ENCODE data around the gene NUCB1. TPM values are rescaled to one million over a fixed set of nuclear protein-coding genes. Genes with fewer than 3 reads are reported as not detected.
"Not testable (repeated sequence)": the region's sequence is repeated elsewhere in the genome, so short reads cannot be mapped to it uniquely, and the experiment has no call there.

Gene NUCB1
- total RNA-seq, 1 donor from 2014 or later = 246 TPM

DNA sequence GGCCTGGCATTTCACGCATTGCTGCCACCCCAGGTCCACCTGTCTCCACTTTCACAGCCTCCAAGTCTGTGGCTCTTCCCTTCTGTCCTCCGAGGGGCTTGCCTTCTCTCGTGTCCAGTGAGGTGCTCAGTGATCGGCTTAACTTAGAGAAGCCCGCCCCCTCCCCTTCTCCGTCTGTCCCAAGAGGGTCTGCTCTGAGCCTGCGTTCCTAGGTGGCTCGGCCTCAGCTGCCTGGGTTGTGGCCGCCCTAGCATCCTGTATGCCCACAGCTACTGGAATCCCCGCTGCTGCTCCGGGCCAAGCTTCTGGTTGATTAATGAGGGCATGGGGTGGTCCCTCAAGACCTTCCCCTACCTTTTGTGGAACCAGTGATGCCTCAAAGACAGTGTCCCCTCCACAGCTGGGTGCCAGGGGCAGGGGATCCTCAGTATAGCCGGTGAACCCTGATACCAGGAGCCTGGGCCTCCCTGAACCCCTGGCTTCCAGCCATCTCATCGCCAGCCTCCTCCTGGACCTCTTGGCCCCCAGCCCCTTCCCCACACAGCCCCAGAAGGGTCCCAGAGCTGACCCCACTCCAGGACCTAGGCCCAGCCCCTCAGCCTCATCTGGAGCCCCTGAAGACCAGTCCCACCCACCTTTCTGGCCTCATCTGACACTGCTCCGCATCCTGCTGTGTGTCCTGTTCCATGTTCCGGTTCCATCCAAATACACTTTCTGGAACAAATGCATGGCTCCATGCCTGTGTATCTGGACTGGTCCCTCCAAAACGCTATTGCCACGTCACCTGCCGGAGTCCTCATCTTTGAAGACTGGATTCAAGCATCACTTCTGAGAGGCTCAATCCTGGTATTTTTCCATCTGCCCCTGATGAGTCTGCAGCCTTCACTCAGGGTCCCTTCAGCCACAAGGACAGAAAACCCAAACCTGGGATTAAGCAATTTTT, 22.7 kb downstream of the NUCB1 start:
- intact Hi-C loops (cut with DNase I) = no loop called here
- no peak for DNase-seq (ENCODE audit: missing footprints)
- ATAC-seq = peak; percentile 8

DNA sequence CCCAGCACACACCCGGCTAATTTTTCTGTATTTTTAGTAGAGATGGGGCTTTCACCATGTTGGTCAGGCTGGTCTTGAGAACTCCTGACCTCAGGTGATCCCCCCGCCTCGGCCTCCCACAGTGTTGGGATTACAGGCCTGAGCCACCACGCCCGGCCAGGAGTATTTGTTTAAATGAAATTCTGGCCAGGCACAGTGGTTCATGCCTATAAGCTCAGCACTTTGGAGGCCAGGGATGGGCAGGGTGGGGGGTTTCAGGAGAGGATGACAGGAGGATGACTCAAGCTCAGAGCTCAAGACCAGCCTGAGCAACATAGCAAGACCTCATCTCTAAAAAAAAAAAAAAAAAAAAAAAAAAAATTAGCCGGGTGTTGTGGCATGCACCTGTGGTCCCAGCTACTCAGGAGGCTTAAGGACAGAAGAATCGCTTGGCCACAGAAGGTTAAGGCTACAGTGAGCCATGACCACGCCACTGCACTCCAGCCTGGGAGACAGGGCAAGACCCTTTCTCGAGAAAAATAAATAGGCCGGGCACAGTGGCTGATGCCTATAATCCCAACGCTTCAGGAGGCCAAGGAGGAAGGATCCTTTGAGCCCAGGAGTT, 25.2 kb downstream of the NUCB1 start:
- intact Hi-C loops (cut with DNase I) = no loop called here
- DNase-seq (ENCODE audit: missing footprints) (no peak), ATAC-seq (no peak)

DNA sequence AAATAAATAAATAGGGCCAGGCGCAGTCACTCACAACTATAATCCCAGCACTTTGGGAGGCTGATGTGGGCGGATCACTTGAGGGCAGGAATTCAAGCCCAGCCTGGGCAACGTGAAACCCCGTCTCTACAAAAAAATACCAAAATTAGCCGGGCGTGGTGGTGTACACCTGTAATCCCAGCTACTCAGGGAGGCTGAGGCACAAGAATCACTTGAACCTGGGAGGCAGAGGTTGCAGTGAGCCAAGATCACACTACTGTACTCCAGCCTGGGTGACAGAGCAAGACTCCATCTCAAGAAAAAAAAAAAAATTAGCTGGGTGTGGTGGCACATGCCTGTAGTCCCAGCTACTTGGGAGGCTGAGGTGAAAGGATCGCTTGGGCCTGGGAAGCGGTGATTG, 25.8 kb downstream of the NUCB1 start:
- intact Hi-C loops (cut with DNase I); DNase-seq (ENCODE audit: missing footprints); ATAC-seq: not testable (repeated sequence)

DNA sequence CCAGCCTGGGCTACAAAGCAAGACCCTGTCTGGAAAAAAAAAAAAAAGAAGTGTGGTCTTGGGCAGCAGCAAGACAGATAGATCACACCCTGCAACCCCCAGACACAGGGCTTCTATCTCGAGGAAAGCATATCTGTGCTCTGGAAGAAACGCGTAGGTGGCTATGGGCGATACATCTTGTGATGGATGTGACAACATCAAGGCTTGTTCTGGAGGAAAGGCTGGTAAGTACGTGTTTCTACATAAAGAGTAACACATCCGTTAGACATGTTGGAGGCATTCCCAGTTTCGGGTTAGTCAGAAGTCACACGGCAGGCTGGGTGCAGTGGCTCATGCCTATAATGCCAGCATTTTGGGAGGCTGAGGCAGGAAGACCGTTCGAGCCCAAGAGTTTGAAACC, 26.8 kb downstream of the NUCB1 start:
- intact Hi-C loops (cut with DNase I) = no loop called here
- no peak for ATAC-seq
- no peak for DNase-seq (ENCODE audit: missing footprints)

DNA sequence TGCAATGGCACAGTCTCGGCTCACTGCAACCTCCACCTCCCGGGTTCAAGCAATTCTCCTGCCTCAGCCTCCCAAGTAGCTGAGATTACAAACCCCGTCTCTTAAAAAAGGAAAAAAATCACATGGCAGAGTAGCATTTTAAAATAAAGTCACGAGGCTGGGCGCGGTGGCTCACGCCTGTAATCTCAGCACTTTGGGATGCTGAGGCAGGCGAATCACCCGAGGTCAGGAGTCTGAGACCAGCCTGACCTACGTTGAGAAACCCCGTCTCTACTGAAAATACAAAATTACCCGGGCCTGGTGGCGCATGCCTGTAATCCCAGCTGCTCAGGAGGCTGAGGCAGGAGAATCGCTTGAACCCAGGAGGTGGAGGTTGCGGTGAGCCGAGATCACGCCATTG, 27.6 kb downstream of the NUCB1 start:
- DNase-seq (ENCODE audit: missing footprints); intact Hi-C loops (cut with DNase I); ATAC-seq: not testable (repeated sequence)

DNA sequence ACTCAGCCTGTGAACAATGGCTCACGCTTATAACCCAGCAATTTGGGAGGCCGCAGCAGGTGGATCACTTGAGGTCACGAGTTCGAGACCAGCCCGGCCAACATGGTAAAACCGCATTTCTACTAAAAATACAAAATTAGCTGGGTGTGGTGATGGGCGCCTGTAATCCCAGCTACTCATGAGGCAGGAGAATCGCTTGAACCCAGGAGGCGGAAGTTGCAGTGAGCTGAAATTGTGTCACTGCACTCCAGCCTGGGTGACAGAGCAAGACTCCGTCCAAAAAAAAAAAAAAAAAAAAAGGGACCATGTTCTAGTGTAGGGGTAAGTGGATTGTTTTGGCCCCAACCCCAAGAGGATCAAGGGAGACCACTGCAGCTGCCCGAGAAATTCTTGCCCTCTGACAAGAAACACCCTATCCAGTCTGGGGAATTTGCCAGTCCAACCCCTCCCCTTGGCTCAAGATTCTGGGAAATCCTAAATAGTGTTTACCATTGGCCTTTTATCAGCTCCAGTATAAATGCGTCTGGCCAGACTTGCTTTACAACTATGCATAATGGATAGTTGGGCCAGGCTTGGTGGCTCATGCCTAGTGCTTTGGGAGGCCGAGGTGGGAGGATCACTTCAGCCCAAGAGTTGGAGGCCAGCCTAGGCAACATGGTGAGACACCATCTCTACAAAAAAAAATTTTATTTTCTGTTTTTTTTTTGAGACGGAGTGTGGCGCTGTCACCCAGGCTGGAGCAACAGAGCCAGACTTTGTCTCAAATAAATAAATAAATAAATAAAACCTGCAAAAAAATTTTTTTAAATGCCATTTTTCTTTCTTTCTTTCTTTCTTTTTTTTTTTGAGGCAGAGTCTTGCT, 28.3 kb downstream of the NUCB1 start:
- DNase-seq (ENCODE audit: missing footprints) (no peak), ATAC-seq (no peak)
- intact Hi-C loops (cut with DNase I) = no loop called here

DNA sequence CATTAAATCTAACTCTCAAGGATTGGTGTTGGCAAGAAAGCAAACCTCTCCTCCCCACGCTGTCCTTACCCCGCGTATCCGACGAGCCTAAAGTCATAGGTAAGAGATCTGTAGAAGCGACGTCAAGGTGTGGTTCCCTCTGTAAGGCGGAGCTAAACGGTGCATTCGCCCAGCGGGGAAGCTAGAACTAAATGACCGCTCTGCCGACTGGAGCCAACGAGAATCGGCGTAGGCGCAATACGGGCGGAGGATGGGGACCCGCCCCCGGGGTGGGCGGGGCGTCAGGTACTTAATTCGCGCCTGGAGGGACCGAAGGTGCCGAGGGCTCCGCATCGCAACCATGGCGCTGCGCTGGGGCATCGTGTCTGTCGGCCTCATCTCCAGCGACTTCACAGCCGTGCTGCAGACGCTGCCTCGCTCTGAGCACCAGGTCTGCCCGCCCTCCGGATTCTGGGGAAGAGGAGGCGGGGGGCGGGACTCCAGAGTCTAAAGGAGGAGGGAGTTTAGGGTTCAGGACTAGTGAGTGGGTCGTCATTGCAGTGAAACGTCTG, 33.3 kb downstream of the NUCB1 start, which contains the start of gene DHDH:
DHDH (plus strand) TSS at position 318 of the 551 bp plus-strand sequence; CDS start at position 341, 23 bp downstream.
- ATAC-seq = peak; percentile 81
- DNase-seq (ENCODE audit: missing footprints) = peak; percentile 80
- intact Hi-C loops (cut with DNase I) = no loop called here

DNA sequence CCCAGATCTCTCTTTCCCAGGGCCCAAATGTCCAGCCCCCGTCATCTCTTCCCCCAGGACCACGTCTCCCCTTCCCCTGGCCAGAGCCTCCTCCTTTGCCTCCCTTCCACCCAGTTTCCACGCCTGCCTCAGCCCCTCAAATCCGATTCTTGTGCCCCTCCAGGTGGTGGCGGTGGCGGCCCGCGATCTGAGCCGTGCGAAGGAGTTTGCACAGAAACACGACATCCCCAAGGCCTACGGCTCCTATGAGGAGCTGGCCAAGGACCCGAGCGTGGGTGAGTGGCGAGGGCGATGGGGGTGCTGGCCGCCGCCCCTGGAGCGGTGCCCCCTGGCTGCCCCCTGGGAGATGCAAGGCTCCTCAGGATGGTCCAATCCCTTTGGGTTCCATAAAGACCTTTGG, 34.7 kb downstream of the NUCB1 start:
- intact Hi-C loops (cut with DNase I) = no loop called here
- ATAC-seq (no peak), DNase-seq (ENCODE audit: missing footprints) (no peak)

DNA sequence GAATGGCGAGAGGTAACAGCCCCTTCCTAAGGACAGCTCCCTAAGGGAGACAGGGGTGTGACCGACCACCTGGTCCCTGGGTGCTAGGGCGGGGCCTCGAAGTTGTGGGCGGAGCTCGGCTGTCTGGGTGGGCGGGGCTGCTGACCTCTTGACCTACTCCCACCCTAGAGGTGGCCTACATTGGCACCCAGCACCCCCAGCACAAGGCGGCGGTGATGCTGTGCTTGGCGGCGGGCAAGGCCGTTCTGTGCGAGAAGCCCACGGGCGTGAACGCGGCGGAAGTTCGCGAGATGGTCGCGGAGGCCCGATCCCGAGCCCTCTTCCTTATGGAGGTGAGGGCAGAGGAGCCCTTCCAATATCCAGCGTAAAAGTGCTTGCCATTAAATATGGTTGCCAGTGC, 35.8 kb downstream of the NUCB1 start:
- no peak for DNase-seq (ENCODE audit: missing footprints)
- no peak for ATAC-seq
- intact Hi-C loops (cut with DNase I) = no loop called here

DNA sequence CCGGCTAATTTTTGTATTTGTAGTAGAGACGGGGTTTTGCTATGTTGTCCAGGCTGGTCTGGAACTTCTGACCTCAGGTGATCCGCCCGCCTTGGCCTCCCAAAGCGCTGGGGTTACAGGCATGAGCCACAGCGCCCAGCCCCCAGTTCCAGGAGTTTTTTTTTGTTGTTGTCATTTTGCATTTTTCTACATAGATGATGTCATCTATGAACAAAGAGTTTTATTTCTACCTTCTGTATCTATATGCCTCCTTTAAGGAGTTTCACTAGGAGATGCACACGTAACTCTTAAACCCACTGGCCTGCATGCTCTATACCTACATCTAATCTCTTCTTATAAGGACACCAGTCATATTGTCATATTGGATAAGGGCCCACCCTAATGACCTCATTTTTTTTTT, 38.1 kb downstream of the NUCB1 start:
- intact Hi-C loops (cut with DNase I) = no loop called here
- DNase-seq (ENCODE audit: missing footprints) = no peak
- ATAC-seq = no peak

DNA sequence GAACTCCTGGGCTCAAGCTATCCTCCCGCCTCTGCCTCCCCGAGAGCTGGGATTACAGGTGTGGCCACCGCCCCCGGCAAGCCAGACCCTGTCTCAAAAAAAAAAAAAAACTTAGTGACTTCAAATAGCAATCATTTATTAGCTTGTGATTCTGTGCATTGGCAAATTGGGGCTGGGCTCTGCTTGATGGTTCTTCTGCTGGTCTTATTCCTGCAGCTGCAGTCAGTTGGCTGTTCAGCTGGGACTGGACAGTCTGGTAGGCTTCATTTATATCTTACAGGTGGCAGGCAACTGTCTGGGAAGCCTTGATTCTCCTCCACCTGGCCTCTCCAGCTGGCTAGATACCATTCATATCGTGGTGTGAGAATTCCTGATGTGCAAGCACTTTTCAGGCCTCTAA, 40.8 kb downstream of the NUCB1 start:
- ATAC-seq = no peak
- intact Hi-C loops (cut with DNase I) = no loop called here
- no peak for DNase-seq (ENCODE audit: missing footprints)

DNA sequence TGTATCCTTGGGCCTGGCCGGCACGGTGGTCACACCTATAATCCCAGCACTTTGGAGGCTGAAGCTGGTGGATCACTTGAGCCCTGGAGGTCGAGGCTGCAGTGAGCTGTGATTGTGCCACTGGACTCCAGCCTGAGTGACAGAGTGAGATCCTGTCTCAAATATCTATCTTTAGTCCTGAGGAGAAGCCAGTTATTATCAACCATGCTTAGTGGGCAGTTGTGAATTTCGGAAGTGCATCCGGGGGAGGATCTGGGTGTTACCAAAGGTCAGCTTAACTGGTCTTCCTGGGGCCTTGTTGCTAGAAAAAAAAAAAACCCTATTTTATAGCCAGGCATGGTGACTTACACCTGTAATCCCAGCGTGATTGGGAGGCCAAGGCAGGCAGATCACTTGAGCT, 43.0 kb downstream of the NUCB1 start:
- no peak for ATAC-seq
- intact Hi-C loops (cut with DNase I) = no loop called here
- DNase-seq (ENCODE audit: missing footprints) = no peak

DNA sequence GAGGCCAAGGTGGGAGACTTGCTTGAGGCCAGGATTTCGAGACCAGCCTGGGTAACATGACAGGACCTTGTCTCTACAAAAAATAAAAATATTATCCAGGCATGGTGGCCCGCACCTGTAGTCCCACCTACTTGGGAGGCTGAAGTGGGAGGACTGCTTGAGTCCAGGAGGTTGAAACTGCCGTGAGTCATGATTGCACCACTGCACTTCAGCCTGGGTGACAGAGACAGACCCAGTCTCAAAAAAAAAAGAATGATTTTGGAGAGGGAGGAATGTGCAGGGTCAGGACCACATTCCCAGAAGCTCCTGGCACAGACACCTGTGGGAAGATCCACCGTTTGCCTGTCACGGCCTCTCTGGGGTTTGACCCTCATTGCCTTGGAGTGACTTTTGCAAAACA, 45.3 kb downstream of the NUCB1 start:
- ATAC-seq (no peak), DNase-seq (ENCODE audit: missing footprints) (no peak)
- intact Hi-C loops (cut with DNase I) = no loop called here

DNA sequence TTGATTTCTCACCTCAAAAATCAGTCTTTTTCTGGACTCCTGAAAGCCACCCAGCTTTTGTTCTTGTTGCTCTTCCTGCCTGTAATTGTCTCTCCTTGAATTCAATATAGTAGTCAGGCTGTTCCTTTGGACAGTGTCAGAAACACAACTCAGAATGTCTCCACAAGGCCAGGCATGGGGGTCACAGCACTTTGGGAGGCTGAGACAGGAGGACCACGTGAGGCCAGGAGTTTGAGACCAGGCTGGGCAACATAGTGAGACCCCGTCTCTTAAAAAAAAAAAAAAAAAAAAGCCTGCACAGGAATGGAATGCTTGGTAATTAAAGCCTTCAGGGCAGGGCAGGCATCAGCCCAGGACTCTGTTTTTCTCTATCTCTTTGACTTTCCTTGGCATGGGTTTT, 45.7 kb downstream of the NUCB1 start:
- DNase-seq (ENCODE audit: missing footprints) = no peak
- ATAC-seq = no peak
- intact Hi-C loops (cut with DNase I) = no loop called here

DNA sequence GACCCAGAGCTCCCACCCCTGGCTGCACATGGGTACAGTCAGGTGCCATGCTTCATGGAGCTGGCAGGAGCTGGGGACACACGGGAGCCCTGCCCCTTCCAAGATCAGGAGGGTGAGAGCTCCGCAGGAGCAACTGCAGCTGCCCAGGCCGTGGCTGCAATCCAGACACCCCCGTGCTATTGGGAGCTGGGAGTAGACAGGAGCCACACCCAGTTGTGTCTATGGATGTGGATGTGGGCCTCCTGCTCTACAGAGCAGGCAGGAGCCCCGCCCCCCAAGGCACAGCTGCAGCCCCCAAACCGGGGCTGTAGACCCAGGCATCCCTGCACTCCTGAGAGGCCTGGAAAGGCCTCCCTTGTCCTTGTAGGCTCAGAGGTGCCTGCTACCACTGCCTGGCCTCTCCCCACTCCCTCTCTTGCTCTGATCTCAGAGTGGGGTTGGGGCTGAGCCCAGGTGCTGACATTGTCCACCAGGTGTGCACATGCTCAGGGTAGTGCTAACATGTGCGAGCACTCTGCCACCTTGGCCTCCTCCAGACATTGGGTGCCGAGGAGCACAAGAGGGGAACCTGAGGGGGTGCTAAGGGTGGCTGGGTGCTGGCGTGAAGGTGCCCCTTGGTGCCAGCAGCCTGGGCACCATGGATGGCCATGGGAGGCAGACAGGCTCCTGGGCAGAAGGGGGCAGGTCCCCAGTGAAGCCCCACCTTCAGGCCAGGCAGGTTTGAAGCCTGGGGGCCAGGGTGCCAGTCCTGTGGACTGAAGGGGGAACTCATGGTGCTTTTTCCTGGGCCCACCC, 46.5 kb downstream of the NUCB1 start:
- DNase-seq (ENCODE audit: missing footprints) = no peak
- peak; percentile 27 for ATAC-seq
- intact Hi-C loops (cut with DNase I) = no loop called here

DNA sequence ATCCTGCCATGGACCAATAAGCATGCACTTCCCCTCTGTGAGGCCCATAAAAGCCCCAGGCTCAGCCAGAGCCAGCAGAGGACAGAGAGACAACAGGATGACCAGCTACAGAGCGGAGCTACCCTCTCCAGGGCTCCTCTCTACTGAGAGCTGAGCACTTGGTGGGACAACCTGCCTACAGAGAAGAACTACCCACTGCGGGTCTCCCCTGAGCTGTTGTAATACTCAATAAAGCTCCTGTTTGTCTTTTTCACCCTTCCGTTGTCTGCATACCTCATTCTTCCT, 47.1 kb downstream of the NUCB1 start:
- ATAC-seq = no peak
- intact Hi-C loops (cut with DNase I) = no loop called here
- DNase-seq (ENCODE audit: missing footprints) = no peak

DNA sequence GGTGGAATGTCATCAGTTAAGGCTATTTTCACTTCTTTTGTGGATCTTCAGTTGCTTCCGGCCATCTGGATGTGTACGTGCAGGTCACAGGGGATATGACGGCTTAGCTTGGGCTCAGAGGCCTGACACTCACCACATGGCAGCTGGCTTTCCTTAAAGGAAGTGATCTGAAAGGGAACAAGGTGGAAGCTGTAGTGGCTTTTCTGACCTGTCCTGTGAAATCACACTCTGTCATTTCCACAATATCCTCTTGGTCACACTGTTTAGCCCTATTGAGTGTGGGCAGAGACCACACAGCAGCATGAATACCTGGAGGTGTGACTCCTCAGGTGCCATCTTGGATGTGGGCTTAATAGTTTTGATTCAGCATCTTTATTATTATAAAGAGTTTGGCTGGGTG, 50.0 kb downstream of the NUCB1 start:
- intact Hi-C loops (cut with DNase I) = loop anchor here (5.0 kb wide), 1 partner anchor 48 kb away; the partner anchor contains the start of gene NUCB1
- DNase-seq (ENCODE audit: missing footprints) (no peak), ATAC-seq (no peak)

DNA sequence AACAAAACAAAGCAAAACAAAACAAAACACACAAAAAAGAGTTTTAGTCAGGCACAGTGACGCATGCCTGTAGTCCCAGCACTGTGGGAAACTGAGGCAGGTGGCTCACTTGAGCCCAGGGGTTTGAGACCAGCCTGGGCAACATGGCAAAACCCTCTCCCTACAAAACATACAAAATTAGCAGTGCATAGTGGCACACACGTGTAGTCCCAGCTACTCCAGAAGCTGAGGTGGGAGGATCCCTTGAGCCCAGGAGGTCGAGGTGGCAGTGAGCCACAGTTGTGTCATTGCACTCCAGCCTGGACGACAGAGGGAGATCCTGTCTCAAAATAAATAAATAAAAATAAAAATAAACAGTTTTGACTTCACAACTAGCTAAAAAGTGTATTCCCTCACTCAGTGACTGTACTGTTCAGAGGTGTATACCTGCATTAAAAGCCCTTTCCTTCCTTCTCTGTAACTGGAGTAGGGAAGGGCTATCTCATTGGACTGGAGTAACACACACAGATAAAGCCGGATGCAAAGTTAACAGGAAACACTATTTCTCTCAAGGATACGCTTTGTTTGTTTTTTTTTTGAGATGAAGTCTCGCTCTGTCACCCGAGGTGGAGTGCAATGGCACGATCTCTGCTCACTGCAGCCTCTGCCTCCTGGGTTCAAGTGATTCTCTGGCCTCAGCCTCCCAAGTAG, 50.9 kb downstream of the NUCB1 start:
- DNase-seq (ENCODE audit: missing footprints) = no peak
- intact Hi-C loops (cut with DNase I) = loop anchor here (5.0 kb wide), 1 partner anchor 49 kb away; the partner anchor contains the start of gene NUCB1
- no peak for ATAC-seq
